GM18867 (cell line): ENCODE data around the gene GSTA1.
"Not testable (repeated sequence)": the region's sequence is repeated elsewhere in the genome, so short reads cannot be mapped to it uniquely, and the experiment has no call there.

Experiments
- ATAC-seq: cut with Tn5 transposase; IDR thresholded peaks from one replicate; pipeline ENCODE4 v1.9.1; 2021; ENCODE audit warnings: mild to moderate bottlenecking, moderate library complexity; ENCODE audit not compliant: unreplicated experiment

GSTA1 gene

DNA sequence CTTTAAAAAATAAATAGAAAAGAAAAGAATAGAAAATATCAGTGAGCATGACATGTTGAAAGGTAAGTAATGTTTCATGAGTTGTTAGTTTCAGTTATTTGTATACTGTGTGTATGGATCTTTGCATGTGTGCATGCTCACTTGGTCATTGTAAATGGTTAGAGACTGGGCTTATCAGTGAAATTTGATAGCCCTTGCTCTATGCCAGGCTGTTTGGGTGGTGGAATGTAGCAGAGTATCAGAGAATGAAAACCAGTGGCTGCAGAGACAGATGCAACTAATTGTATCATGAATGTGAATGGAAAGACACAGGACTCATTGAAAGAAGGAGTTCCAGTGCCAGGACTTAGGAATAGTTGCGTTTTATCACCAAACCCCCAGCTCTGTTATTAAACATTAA lies 44.5 kb downstream of the GSTA1 start:
- ATAC-seq: no peak

- ATAC-seq: not testable (repeated sequence)
These were observed 45.8 kb downstream of the GSTA1 start for GRCh38 chr6:52757651-52758338.

DNA sequence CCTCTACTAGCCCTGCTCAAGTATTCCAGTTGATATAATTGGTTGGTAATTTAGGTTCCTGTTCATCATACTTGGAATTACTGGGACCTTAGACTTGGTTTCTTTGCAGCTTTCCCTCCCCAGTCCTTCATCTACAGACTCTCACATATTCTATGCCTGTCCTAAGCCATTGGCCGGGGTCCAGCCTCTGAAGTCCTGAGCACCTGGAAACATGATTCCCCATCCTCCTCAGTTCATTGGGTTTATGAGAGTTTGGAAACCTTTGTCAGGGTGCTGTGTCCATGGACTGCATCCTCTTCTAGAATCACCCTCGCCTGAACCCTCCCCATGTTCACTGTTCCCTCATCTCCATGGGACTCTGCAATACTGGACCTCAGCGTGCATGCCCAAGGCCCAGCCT lies 49.2 kb downstream of the GSTA1 start:
- ATAC-seq: no peak

- not testable (repeated sequence) for ATAC-seq
These were observed 50.5 kb downstream of the GSTA1 start for GRCh38 chr6:52753137-52753536.

DNA sequence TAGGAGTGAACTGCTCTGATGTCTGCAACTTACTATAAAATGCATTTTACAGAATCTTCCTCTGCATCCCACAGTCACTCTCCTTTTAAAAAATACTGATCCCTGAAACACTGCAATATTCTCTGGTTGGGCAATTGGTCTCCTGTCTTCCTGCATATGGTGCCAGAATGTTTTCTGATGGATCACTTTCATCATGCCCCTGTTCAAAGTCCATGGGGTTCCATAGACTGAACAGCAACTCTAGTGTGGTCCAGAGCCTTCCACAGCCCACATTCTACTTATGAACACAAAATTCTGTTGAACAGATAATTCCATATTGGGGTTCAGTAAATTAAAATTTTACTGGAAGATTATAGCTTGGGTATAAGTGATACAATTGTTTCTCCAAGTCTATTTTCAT lies 51.3 kb downstream of the GSTA1 start:
- ATAC-seq: no peak

- ATAC-seq: no peak
These were observed 54.0 kb downstream of the GSTA1 start for GRCh38 chr6:52749556-52750152.

- not testable (repeated sequence) for ATAC-seq
These were observed 56.3 kb downstream of the GSTA1 start for GRCh38 chr6:52747301-52747700.

GRCh38 chr6:52746213-52746612 lies 57.4 kb downstream of the GSTA1 start:
- ATAC-seq: no peak

DNA sequence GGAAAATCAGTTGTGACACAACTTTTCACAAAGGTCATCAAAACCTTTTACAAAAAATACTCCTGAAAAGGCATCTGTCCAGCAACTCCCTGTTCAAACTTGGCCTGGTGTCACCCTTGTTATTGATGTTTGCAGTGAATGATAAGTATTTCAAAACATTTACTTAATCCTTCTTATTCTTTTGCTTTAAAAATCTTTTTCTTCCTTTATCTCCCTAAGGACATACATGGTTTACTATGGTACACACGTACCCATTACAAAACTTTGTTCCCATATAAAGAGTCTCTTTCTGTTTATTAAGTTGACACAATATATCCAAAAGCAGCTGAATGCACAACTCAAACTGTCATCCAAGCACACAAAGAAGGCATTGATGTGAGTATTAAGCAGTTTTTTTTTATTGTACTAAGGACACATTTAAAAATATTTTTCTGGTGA lies 57.8 kb downstream of the GSTA1 start:
- no peak for ATAC-seq

- ATAC-seq: no peak
These were observed 61.7 kb downstream of the GSTA1 start for GRCh38 chr6:52741872-52742271.
